ENCODE data around the gene CCNH.

Gene CCNH

DNA sequence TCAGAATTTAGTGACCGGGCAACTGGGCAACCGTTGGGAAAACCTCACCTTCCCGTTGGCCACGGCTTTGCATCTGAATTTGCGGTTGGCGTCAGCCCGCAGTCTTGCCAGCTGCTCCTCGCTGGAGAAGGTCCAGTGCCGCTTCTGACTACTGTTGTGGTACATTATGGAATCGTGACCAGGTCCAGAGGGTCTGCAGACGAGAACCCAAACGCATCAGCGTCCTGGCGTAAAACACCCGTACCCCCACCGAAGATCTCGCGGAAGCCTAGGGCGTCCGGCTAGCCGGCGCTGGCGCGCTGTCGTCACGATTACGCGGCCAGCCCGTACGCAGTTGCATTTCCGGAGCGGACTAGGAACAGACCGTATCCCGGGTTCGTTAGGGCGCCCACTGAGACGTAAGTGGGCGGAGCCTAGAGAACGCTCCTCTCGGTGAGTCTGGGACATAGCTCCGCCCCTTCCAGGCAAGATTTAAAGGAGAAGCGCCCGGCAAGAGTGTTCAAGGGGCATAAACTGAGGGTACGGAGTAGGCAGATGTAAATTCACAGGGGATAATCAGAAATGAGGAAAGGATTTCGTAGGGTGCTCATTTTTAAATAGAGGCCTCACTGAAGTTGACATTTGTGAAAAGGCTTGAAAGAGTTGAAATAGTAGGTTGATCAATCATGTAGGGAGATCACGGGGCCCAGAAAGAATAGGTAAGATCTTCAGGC is at the start of gene CCNH:
Gene CCNH (minus strand): TSS at position 301 of the 713 bp plus-strand sequence. CDS start 136 bp downstream, at position 165.
- peak; percentile 94 for DNase-seq (ENCODE audit: low spot score)

DNA sequence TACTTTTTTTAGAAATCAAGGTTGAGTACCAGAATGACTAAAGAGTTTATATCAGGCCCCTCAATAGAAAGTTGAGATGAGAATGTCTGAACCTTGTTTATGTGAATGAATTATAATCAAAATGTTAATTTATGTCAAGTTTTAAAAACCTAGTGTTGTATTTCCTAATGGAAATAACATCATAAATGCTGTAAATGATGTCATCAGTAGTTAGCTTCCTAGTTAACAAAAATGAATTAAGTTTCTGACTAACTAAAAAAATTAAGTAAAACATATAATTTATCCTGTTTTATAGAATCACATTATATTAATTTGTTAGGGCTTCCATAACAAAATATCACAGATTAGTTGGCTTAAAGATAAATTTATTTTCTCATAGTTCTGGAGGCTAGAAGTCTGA is 45.0 kb upstream of the CCNH start:
- DNase-seq (ENCODE audit: low spot score) = no peak

DNA sequence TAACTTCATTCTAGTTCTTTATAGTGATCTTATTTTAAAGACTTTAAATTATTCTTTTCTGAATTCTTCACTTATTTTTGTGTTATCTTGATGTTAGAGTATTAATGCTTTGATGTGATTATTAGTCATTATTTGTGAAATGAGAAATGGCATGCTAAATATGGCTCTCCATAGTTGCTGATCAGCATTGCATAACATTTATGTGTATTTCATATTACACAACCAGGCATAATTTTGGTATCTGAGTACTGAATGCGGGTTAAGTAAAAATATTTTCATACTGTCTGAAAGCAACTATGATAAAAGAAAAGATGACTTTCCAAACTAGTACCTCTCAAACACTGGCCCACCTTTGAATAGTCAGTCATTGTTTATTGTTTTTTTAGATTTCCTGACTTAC is 41.1 kb upstream of the CCNH start:
- no peak for DNase-seq (ENCODE audit: low spot score)

DNA sequence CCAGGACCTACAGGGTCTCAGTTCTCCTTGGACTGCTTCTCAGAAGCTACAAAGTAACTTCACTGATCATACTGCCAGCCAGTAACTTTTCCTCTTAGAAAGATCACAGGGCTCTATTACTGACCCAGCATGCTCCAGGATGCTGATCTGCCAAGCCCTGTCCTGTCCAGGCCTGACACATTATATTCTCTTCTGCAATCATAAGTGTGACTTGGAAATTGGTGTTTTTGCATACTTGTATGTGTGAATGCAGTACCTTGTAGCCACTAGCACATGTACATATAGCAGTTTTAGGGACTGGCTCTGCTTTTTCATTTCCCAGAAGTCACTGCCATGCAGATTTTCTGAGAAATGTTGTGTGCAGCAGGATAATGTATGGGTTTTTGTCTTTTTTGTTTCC is 40.1 kb upstream of the CCNH start:
- no peak for DNase-seq (ENCODE audit: low spot score)

DNA sequence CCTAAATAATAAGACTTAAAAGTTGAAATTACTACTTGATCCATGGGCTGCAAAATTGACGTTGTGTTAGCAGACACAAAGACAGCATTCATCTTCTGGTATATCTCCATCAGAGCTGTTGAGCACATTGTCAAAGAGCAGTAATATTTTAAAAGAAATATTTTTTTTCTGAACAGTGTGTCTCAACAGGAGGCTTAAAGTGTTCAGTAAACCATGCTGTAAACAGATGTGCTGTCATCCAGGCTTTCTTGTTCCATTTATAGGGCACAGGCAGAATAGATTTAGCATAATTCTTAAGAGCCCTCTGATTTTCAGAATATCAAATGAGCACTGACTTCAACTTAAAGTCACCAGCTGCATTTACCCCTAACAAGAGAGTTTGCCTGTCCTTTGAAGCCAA is 29.7 kb upstream of the CCNH start:
- no peak for DNase-seq (ENCODE audit: low spot score)

DNA sequence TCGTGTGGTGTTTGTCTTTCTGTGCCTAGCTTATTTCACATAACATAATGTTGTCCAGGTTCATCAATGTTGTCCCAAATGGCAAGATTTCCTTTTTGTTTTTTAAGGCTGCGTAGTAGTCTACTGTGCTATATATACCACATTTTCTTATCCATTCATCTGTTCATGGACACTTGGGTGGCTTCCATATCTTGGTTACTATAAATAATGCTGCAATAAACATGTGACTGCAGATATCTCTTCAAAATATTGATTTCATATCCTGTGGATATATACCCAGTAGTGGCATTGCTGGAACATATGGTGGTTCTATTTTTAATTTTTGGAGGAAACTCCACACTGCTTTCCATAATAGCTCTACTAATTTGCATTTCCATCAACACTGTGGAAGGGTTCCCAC is 25.5 kb upstream of the CCNH start:
- no peak for DNase-seq (ENCODE audit: low spot score)

DNA sequence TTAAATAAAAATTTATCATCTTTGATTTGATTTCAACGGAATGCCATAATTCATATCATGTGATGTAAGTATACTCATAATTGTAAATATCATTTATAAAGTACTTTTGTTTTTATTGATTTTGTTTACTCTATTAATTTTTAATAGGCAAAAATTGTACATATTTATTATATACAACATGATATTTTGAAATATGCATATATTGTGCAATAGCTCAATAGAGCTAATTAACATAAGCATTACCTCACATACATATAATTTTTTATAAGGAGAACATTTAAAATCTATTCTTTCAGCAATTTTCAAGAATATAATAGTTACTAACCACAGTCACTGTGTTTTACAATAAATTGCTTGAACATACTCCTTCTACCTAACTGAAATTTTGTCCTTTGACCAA is 25.0 kb upstream of the CCNH start:
- DNase-seq (ENCODE audit: low spot score) = no peak

DNA sequence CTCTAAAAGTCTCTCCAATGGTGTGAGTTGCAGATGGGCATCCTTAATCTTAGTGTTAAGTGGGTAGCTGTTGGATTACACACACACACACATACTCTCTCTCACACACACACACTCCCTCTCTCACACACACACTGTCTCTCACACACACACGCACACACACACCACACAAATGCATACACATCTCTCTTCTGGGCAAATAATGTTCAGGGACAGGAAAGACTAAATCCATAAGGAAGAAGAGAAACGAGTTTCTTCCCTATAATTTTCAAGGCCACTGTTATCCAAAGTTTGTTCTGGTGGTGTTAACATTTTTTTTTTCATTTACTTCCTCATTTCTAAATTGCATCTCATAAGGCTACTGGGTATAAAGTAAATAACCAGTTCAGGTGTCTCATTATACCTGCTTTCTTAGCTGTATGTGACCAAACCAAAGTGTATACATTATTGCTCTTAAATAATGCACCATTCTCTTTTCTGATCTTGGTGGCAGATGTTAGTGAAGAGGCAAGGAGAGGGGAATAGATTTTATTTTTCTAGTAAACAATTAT is 22.5 kb upstream of the CCNH start:
- DNase-seq (ENCODE audit: low spot score) = no peak

DNA sequence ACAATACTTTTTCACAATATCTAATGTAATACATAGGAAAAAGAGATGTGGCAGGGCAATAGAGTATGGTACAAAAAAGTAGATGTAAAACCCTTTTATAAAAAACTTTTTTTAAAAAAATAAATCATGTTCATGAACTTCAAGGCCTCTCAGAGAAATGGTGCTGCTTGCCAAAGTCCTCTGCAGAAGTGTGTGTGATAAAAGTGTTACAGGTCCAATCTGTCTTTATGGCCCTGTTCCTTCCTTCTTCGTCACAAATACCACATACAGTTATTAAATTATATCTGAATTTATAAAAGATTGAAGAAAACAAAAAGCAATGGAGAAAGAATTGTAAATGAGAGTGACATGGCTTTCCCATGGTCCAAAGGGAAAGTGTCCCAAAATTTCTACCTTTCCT is 21.7 kb upstream of the CCNH start:
- DNase-seq (ENCODE audit: low spot score) = no peak

DNA sequence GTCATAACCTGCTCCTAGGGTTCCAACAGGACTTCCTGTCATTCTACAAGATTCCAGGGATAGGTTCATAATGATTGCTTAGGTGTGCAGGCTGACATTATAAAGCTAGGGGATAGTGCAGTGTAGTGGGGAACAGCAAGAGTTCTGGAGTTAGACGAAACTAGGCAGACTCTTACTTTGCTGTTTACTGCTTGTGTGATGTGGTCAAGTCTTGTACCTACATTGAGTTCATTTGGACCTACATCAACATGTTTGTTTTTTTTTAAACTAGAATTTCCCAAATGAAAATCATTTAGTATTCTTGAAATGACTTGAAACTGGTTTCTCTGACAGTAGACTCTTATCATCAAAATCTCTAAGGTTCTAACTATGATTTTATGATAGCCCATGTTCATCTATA is 21.2 kb upstream of the CCNH start:
- no peak for DNase-seq (ENCODE audit: low spot score)

DNA sequence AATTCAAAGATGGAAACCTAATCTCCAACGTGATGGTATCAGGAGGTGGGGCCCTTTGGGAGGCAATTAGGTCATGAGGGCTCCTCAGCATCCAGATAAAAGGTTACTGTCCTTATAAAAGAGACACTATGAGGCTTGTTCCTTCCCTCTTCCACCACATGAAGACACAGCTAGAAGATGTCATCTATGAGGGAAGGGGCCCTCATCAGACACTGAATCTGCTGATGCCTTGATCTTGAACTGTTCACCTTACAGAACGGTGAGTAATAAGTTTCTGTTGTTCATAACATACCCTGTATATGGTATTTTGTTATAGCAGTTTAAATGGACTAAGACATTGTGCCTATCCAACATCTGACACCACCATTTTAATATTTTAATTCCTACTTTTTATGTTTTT is 19.7 kb upstream of the CCNH start:
- DNase-seq (ENCODE audit: low spot score) = no peak

DNA sequence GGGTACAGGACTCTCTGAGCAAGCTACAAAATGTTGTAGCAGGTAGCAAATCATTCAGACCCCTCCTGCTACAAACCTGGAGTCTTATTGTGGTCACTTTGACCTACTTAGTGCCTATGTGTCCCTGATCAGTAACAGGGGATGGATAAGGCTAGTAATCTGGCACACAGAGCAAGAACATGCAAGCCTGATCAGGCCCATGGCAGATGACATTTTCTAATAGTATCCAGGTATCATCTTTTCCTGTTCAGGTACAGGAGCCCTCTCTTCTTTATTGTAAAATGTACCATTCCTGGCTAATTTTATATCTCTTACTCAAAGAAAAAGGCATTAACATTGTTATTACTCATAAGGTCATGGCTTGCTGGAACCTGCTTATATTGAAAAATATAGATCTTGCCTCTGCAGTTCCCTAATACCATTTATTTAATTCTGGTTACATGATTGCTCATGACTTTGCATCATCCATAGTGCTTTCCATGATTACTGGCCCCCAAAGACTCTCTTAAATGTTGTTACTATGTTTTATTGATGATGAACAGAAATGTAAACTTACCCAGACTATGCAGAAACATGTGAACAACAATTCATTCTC is 18.2 kb upstream of the CCNH start:
- DNase-seq (ENCODE audit: low spot score) = no peak

DNA sequence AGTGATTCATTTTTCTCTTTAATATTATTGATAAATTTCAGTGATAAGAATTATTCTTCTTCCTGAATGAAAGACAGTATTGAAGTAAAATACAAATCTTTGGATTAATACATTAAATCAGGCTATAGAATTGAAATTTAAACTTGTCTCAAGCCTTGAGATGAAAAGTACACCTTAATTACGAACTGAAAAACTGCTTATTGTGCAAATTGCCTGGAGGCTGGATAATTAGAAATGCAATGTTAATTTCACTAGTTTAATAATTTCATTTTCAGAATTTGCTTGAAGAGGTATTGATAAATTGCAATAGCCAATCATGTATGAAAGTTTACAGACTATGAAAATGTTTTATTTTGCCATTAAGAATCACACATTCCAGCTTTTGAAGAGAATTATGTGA is 11.0 kb upstream of the CCNH start:
- DNase-seq (ENCODE audit: low spot score) = no peak

DNA sequence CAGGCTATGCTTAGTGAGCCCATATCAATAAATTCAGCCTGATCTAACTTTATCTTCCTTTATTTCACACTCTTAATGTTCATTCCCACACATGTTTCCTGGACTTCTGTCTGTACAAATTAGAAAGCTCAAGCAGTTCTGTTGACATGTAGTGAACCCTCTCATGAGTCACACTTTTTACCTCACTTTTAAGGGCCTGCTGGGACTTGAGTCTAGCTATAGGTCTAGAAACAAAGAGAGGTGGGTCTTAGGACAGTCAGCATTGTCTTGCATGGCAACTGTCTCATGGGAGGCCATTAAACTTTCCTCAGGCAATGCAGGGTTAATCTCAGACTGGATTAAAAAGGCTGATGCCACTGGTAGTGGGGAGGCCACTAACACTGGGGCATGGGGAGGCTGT is 8.6 kb upstream of the CCNH start:
- DNase-seq (ENCODE audit: low spot score) = no peak

DNA sequence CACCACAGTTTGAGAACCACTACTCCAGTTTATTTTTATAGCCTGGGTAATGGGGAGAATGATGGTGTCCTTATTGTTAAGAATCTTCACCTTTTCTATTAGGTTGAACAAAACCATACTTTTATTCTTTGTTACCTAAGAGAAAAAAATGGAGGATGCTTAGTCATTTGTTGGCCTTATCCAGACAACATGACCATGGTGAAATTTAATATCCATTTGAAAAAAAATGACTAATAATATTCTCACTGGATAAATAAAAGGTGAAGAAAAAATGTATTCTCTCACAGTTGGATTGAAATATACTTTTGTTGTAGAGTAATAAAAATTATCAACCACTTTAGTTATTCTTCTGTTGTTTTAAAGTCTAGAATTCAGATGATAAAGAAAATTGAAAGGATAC is 5.8 kb upstream of the CCNH start:
- DNase-seq (ENCODE audit: low spot score) = no peak

DNA sequence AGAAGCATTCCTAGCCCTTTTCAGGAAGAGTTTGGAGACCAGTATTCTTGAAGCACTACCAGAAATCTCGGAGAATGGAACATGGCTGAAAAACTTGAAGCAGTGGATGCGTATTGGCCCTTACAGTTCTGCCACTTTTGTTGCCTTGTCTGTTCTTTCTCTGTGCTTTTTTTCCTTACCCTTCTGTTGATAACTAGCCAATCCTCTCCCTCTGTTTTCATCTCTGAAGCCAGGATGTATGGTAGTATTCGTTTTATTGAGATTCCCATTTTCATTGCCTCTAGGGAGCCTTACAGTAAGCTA is 564 bp upstream of the CCNH start:
- no peak for DNase-seq (ENCODE audit: low spot score)

DNA sequence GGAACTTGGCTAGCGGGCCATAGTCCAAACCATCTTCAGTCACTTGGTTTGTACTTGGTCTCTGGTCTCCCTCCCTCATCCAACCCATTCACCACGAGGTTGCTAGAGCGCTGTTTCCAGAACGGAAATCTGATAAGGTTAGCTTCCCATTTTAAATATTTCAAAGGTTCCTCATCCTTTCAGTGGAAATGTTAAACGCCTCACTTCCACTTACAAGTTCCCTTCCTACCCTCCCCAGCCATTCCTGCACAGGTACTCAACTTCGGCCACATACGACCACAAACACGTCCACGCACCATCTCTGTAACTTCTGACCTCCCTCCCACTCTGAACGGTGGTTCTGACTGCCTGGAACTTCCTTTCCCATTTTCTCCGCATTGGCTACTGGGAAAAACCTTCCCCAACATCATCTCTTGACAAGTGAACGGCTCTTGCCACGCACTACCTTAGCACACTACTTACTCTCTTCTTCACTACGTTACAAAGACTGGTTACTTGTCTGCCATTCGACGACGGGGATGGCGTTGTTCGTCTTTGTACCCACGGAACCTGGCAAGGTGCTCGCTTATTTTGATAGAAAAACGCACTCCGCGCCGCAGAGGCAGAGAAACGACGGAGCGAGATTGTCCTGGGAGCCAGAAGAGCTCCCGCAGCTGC is 629 bp downstream of the CCNH start:
- DNase-seq (ENCODE audit: low spot score) = no peak

DNA sequence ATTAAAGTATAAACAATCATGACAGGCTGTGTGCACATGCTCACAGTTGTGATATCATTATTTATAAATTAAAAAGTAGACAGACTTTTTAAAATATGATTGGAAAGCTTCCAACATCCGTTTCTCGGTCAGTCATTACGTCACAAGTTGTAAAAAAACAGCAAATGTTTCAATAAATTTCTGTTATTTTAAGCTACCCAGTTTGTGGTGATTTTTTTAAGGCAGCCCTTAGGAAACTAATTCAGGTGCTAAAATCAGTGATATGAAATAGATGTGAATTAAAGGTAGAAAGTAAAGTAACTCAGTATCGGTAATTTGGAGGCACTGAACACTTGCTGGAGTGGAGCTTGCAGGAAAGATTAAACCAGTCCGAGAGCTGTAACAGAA is 1.2 kb downstream of the CCNH start:
- no peak for DNase-seq (ENCODE audit: low spot score)

DNA sequence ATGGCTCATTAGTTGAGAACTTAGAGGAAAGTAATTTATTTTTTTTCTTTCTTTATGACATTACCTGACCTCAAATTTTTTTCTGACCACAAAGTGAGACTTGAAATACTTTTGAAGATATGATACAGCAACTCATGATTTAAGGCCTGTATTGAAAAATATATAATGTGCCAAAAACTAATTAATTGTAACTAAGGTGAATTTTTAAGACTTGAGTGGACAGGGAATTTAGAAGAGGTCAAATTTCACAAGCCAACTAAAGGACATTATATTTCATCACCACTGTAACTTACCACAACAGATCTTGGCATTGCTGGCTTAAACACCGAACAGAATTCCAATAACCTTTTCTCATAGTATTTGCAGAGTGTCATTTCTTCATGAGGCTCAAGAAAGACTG is 1.8 kb downstream of the CCNH start:
- no peak for DNase-seq (ENCODE audit: low spot score)

DNA sequence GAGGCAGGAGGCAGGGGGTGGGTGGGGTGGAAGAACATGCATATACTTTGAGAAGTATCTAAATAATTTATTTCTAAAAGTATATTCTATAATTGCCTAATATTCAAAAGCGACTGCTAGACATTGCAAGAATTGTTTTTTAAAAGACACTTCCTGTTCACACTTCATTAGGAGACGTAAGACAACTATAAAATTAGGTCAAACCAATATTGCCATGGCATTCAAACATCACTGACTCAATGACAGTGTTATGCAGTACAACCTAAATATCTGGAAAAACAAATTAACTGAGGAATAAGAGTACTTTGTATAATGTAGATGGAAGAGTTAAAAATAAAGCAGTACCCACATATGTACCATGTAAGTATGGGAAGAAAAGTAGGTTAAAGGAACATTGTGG is 4.5 kb downstream of the CCNH start:
- DNase-seq (ENCODE audit: low spot score) = no peak

DNA sequence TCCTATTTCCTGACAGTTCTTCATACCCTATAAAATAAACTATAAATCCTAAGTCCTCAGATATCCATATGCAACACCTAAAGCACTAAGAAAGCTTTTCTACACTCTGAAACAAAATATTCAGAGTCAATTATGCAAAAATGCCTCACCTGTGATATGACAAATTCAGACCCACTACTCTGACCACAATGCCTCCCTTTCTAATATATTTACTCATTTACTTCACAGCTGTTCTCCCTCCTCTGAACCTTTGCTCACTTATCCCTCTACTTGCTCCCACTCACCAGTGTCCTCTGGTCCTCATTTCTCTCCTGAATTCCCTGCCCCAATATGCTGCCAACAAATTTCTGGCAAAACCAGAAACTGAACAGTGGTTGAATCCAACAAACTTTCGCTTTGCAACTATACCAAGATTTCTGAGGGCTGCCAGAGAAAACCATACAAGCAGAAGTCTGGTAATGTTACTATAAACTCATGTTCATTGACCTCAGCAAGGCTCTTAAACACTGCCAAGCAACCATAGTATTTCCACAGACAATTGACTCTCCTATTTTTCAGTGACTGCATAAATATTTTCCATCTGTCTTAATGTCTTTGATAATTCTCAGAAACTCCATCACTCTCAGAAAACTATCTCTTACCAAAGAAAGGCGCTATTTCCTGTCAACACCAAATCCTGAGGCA is 7.1 kb downstream of the CCNH start:
- DNase-seq (ENCODE audit: low spot score) = no peak

DNA sequence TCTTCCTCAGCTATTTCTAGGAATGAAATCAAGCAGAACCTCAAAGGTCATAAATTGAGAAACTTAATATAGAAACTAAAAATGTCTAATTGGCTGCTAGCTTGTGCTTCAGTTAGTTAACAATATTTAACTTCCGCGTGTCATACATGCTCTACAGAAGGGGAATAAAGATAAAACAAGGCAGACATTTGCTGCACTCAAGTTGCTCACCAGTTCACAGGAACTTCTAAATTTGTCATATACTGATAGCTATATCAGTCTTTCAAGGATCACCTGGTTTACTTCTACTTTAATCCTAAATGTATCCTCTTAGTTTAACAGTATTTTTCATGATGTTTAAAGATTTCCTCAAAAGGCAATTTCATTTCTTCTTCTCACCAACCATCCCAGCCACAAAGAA is 8.4 kb downstream of the CCNH start:
- DNase-seq (ENCODE audit: low spot score) = no peak

DNA sequence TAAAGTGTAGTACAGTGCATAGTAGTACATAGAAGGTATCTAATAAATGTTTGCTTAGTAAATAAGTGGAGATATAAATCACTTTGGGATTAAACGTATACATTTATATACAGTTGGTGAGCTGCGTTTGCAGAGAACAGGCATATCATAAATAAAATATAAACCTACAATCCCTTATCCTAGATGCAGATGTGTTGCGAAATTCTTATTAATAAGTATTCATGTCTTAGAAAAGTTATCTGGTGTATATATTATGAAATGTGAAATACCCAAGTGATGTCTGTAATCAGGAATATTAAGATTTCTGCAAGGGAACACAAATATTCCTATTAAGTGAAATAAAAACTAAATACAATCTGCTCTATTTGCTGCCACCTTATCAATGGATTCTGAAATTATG is 8.8 kb downstream of the CCNH start:
- no peak for DNase-seq (ENCODE audit: low spot score)

All from COLO829 (cell line).